ENCODE data around the gene PSMB3. TPM values are rescaled to one million over a fixed set of nuclear protein-coding genes. Genes with fewer than 3 reads are reported as not detected.

PSMB3 gene
- total RNA-seq, 6 experiments from 2014 or later: 85.2 to 183 (median 120) TPM

- H3K9me3 ChIP-seq: no peaks in the 10 kb centered on the region
- H3K4me1 ChIP-seq: peaks cover 0 to 1% (median 0%) of the 10 kb centered on the region in 4 donors
- ATAC-seq: no peak
- TF ChIP-seq POLR2A (IDR thresholded peaks at IDR 0.05): no peak
- TF ChIP-seq CTCF (IDR thresholded peaks at IDR 0.05): no peak
- no peak overlapping the region for H3K4me3 ChIP-seq
- 58% methylated on average over 2 of the region's 5 CpGs for WGBS (ENCODE audit: insufficient coverage, low coverage, low lambda C conversion rate, missing lambda C conversion rate)
- peaks cover 0 to 8% (median 4%) of the 10 kb centered on the region in 4 donors for H3K36me3 ChIP-seq
- intact Hi-C loops (cut with DNase I): no loop called here
- no peaks in the 10 kb centered on the region for H3K27me3 ChIP-seq
- H3K27ac ChIP-seq: no peak overlapping the region
- DNase-seq: no peak
Measured at GRCh38 chr17:38791162-38791561, 38.6 kb downstream of the PSMB3 start.

GRCh38 chr17:38794221-38794620, 41.7 kb downstream of the PSMB3 start:
- TF ChIP-seq POLR2A (IDR thresholded peaks at IDR 0.05) (no peak), CTCF (IDR thresholded peaks at IDR 0.05) (no peak)
- ATAC-seq: no peak
- peaks cover 0 to 26% (median 7%) of the 10 kb centered on the region in 4 donors for H3K4me1 ChIP-seq
- DNase-seq: no peak
- no peak overlapping the region for H3K27ac ChIP-seq
- intact Hi-C loops (cut with DNase I): no loop called here
- 98% methylated on average over 5 of the region's 5 CpGs for WGBS (ENCODE audit: insufficient coverage, low coverage, low lambda C conversion rate, missing lambda C conversion rate)
- no peak overlapping the region for H3K4me3 ChIP-seq
- H3K36me3 ChIP-seq: no peaks in the 10 kb centered on the region
- H3K27me3 ChIP-seq: no peaks in the 10 kb centered on the region
- H3K9me3 ChIP-seq: no peaks in the 10 kb centered on the region

GRCh38 chr17:38796451-38797157, 44.1 kb downstream of the PSMB3 start:
- Histone ChIP-seq H3K27ac (no peak overlapping the region), H3K36me3 (peaks cover 0 to 6% (median 1%) of the 10 kb centered on the region in 4 donors), H3K4me3 (no peak overlapping the region), H3K4me1 (peaks cover 0 to 26% (median 7%) of the 10 kb centered on the region in 4 donors), H3K9me3 (no peaks in the 10 kb centered on the region), H3K27me3 (no peaks in the 10 kb centered on the region)
- 70% methylated on average over 3 of the region's 5 CpGs for WGBS (ENCODE audit: insufficient coverage, low coverage, low lambda C conversion rate, missing lambda C conversion rate)
- no peak for ATAC-seq
- TF ChIP-seq CTCF (IDR thresholded peaks at IDR 0.05) (no peak), POLR2A (IDR thresholded peaks at IDR 0.05) (no peak)
- intact Hi-C loops (cut with DNase I): no loop called here
- DNase-seq: no peak

- no peak for ATAC-seq
- no peak overlapping the region for H3K4me3 ChIP-seq
- intact Hi-C loops (cut with DNase I): no loop called here
- peaks cover 0 to 26% (median 7%) of the 10 kb centered on the region in 4 donors for H3K4me1 ChIP-seq
- no peak for TF ChIP-seq POLR2A (IDR thresholded peaks at IDR 0.05)
- peaks cover 0 to 11% (median 4%) of the 10 kb centered on the region in 4 donors for H3K36me3 ChIP-seq
- no peaks in the 10 kb centered on the region for H3K27me3 ChIP-seq
- no peak for DNase-seq
- no peak overlapping the region for H3K27ac ChIP-seq
- no peaks in the 10 kb centered on the region for H3K9me3 ChIP-seq
- WGBS (ENCODE audit: insufficient coverage, low coverage, low lambda C conversion rate, missing lambda C conversion rate): 85% methylated on average over 4 of the region's 5 CpGs
Measured at GRCh38 chr17:38797158-38797490, 44.6 kb downstream of the PSMB3 start.

- intact Hi-C loops (cut with DNase I): no loop called here
- 80% methylated on average over 2 of the region's 6 CpGs for WGBS (ENCODE audit: insufficient coverage, low coverage, low lambda C conversion rate, missing lambda C conversion rate)
- peaks cover 0 to 18% (median 8%) of the 10 kb centered on the region in 4 donors for H3K36me3 ChIP-seq
- H3K4me3 ChIP-seq: peak overlapping the region in 2 of 3 donors; percentile 87
- no peaks in the 10 kb centered on the region for H3K9me3 ChIP-seq
- H3K27me3 ChIP-seq: no peaks in the 10 kb centered on the region
- TF ChIP-seq CTCF (IDR thresholded peaks at IDR 0.05) (no peak), POLR2A (IDR thresholded peaks at IDR 0.05) (no peak)
- peaks cover 0 to 26% (median 7%) of the 10 kb centered on the region in 4 donors for H3K4me1 ChIP-seq
- no peak overlapping the region for H3K27ac ChIP-seq
- no peak for DNase-seq
- no peak for ATAC-seq
Measured at GRCh38 chr17:38797828-38798227, 45.3 kb downstream of the PSMB3 start.

All from right lobe of liver (tissue), 6 donors.